GM23248 (cell line): ENCODE data around the gene CBL.

Source experiments
- EZH2 ChIP-seq: fragments of 200-600 bp; sonication (generic); IDR thresholded peaks from 2 replicates; pipeline ENCODE4 v1.6.1; 2018; ENCODE audit warnings: antibody characterized with exemption, mild to moderate bottlenecking; ENCODE audit not compliant: insufficient read depth, poor library complexity, severe bottlenecking
- EZH2phosphoT487 ChIP-seq: fragments of 200-600 bp; sonication (generic); IDR thresholded peaks from 2 replicates; pipeline ENCODE4 v1.6.1; 2018; ENCODE audit warnings: antibody characterized with exemption, moderate library complexity, mild to moderate bottlenecking, low read depth; ENCODE audit not compliant: insufficient read depth

DNA sequence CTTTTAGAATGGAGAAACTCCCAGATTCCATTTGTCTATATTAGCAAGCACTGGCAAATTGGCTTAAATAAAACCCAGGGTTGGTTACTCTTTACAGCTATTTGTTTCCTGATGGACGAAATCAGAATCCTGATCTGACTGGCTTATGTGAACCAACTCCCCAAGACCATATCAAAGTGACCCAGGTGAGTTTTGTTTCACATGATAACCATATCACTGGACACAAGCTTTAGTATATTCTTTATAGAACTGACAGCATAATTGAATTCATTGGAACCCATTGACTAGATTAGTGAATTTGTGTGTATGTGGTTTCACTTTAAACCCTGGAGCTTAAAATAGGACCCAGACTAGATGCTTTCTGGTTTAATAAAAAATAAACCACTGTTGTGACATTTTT, 71.5 kb downstream of the CBL start:
- TF ChIP-seq EZH2: no peak
- TF ChIP-seq EZH2phosphoT487: no peak
